Uterus (tissue), 4 donors: ENCODE data around the gene KCTD1. TPM values are rescaled to one million over a fixed set of nuclear protein-coding genes. Genes with fewer than 3 reads are reported as not detected.

Experiments used
- DNase-seq, 2 donors: peaks; one replicate each; pipeline ENCODE4 v3.0.0-alpha.2; 2019 to 2020
- H3K27ac ChIP-seq, 2 donors: fragments of 200-600 bp; sonication (generic); 1 replicate in 1 of 2; 2 replicates in 1 of 2; pipeline ENCODE4 v1.5.1; 2016 to 2018
- H3K27me3 ChIP-seq, 2 donors: fragments of 200-600 bp; sonication (generic); one replicate each; pipeline ENCODE4 v1.5.1; 2018 to 2019; ENCODE audit warnings: control low read depth in 1 of 2
- H3K36me3 ChIP-seq, 2 donors: fragments of 200-600 bp; sonication (generic); one replicate each; pipeline ENCODE4 v1.5.1; 2019; ENCODE audit warnings: control low read depth in 1 of 2
- H3K4me1 ChIP-seq, 2 donors: fragments of 200-600 bp; sonication (generic); one replicate each; pipeline ENCODE4 v1.5.1; 2018 to 2019; ENCODE audit warnings: control low read depth in 1 of 2
- H3K4me3 ChIP-seq, 2 donors: fragments of 200-600 bp; sonication (generic); 1 replicate in 1 of 2; 2 replicates in 1 of 2; pipeline ENCODE4 v1.5.1; 2018 to 2019; ENCODE audit warnings: mild to moderate bottlenecking in 1 of 2
- H3K9me3 ChIP-seq, 2 donors: fragments of 200-600 bp; sonication (generic); one replicate each; pipeline ENCODE4 v1.5.1; 2019; ENCODE audit warnings: control low read depth in 1 of 2
- CTCF ChIP-seq, 4 experiments: fragments of 200-600 bp in 2 of 4; fragments of 450-650 bp in 2 of 4; sonication (generic) in 2 of 4; IDR thresholded peaks; one replicate each; pipeline ENCODE4 v1.5.1; 2016 to 2019; ENCODE audit warnings: antibody characterized with exemption in 4 of 4, mild to moderate bottlenecking in 2 of 4, moderate library complexity in 1 of 4
- POLR2A ChIP-seq, 2 donors: fragments of 450-650 bp; IDR thresholded peaks; one replicate each; pipeline ENCODE4 v1.6.1; 2016; ENCODE audit warnings: antibody characterized with exemption in 2 of 2, mild to moderate bottlenecking in 1 of 2, moderate library complexity in 1 of 2
- intact Hi-C: fragments of 100-400 bp; cut with DNase I; formaldehyde crosslinking; loops from one replicate; pipeline ENCODE4 v1.15.1; 2023; ENCODE audit warnings: low total_unique reads
- total RNA-seq, 4 donors: library from RNA; depleted of rRNA in 3 of 4; stranded (reverse); fragments of >200 nt in 3 of 4; gene quantifications; one replicate each; pipeline versions ENCODE4 v1.1.0 to v1.2.4, GENCODE V29; 2014 to 2023
- donor health status: DM: yes; HTN: yes; CAD: no.

Gene KCTD1
- total RNA-seq, 4 donors from 2014 or later = 1.2 to 41.3 (median 11.7) TPM

- TF ChIP-seq POLR2A (IDR thresholded peaks at IDR 0.05) (no peak), CTCF (IDR thresholded peaks at IDR 0.05) (no peak)
- DNase-seq = no peak
- Histone ChIP-seq H3K4me3 (no peak overlapping the region), H3K4me1 (no peaks in the 10 kb centered on the region), H3K36me3 (no peaks in the 10 kb centered on the region), H3K27ac (no peak overlapping the region), H3K9me3 (no peaks in the 10 kb centered on the region), H3K27me3 (no peaks in the 10 kb centered on the region)
- intact Hi-C loops = no loop called here
Observed at GRCh38 chr18:26457611-26458353, 90.6 kb downstream of the KCTD1 start.

GRCh38 chr18:26457195-26457594 is 91.2 kb downstream of the KCTD1 start:
- no peaks in the 10 kb centered on the region for H3K36me3 ChIP-seq
- H3K27ac ChIP-seq = no peak overlapping the region
- H3K9me3 ChIP-seq = no peaks in the 10 kb centered on the region
- H3K4me3 ChIP-seq = no peak overlapping the region
- intact Hi-C loops = no loop called here
- no peak for TF ChIP-seq CTCF (IDR thresholded peaks at IDR 0.05)
- no peak for TF ChIP-seq POLR2A (IDR thresholded peaks at IDR 0.05)
- no peaks in the 10 kb centered on the region for H3K27me3 ChIP-seq
- no peaks in the 10 kb centered on the region for H3K4me1 ChIP-seq
- DNase-seq = no peak

- Histone ChIP-seq H3K27me3 (no peaks in the 10 kb centered on the region), H3K4me3 (no peak overlapping the region), H3K36me3 (no peaks in the 10 kb centered on the region), H3K4me1 (no peaks in the 10 kb centered on the region), H3K27ac (no peak overlapping the region), H3K9me3 (no peaks in the 10 kb centered on the region)
- intact Hi-C loops = no loop called here
- DNase-seq = no peak
- TF ChIP-seq POLR2A (IDR thresholded peaks at IDR 0.05) (no peak), CTCF (IDR thresholded peaks at IDR 0.05) (no peak)
Observed at GRCh38 chr18:26456070-26456491, 92.3 kb downstream of the KCTD1 start.

- Histone ChIP-seq H3K36me3 (no peaks in the 10 kb centered on the region), H3K27me3 (no peaks in the 10 kb centered on the region), H3K27ac (no peak overlapping the region), H3K4me3 (no peak overlapping the region), H3K4me1 (no peaks in the 10 kb centered on the region), H3K9me3 (no peaks in the 10 kb centered on the region)
- intact Hi-C loops = no loop called here
- DNase-seq = no peak
- no peak for TF ChIP-seq CTCF (IDR thresholded peaks at IDR 0.05)
- no peak for TF ChIP-seq POLR2A (IDR thresholded peaks at IDR 0.05)
Observed at GRCh38 chr18:26455639-26456038, 92.7 kb downstream of the KCTD1 start.

GRCh38 chr18:26454616-26455015 is 93.7 kb downstream of the KCTD1 start:
- no peak overlapping the region for H3K4me3 ChIP-seq
- H3K36me3 ChIP-seq = no peaks in the 10 kb centered on the region
- intact Hi-C loops = no loop called here
- no peaks in the 10 kb centered on the region for H3K9me3 ChIP-seq
- no peak overlapping the region for H3K27ac ChIP-seq
- H3K4me1 ChIP-seq = no peaks in the 10 kb centered on the region
- TF ChIP-seq POLR2A (IDR thresholded peaks at IDR 0.05) (no peak), CTCF (IDR thresholded peaks at IDR 0.05) (no peak)
- DNase-seq = no peak
- no peaks in the 10 kb centered on the region for H3K27me3 ChIP-seq
